Measurements from ENCODE around the gene TASP1.

TASP1 gene

DNA sequence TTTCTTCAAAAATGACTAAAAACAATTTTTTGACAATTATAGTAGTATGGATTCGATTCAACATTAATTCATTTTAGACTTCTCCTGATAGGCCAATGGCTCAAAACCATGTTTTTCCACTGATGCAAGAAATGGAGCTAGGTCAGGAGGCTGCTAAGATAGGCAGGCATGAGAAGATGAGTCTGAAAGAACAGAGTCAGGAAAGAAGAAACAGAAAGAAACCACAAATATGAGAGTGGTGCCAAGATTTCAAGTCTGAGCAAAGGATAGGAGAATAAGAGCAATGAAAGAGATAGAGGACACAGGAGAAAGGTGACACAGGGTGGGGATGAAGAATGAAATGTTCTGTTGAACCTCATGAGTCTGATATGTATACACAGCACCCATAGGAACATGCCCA is 112.2 kb downstream of the TASP1 start:
- no peaks in the 10 kb centered on the region for H3K27me3 ChIP-seq (ENCODE audit: insufficient read depth, low read length, poor library complexity)
- H4K20me1 ChIP-seq (ENCODE audit: insufficient read depth, low read length): peaks cover 3% of the 10 kb centered on the region; the same call in 1 of the 2 replicates
- H3K27ac ChIP-seq (ENCODE audit: low read length): no peak overlapping the region; the same call in 1 of the 2 replicates
- TF ChIP-seq, protein P1, sequence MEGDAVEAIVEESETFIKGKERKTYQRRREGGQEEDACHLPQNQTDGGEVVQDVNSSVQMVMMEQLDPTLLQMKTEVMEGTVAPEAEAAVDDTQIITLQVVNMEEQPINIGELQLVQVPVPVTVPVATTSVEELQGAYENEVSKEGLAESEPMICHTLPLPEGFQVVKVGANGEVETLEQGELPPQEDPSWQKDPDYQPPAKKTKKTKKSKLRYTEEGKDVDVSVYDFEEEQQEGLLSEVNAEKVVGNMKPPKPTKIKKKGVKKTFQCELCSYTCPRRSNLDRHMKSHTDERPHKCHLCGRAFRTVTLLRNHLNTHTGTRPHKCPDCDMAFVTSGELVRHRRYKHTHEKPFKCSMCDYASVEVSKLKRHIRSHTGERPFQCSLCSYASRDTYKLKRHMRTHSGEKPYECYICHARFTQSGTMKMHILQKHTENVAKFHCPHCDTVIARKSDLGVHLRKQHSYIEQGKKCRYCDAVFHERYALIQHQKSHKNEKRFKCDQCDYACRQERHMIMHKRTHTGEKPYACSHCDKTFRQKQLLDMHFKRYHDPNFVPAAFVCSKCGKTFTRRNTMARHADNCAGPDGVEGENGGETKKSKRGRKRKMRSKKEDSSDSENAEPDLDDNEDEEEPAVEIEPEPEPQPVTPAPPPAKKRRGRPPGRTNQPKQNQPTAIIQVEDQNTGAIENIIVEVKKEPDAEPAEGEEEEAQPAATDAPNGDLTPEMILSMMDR (IDR thresholded peaks at IDR 0.05; ENCODE audit: borderline replicate concordance, extremely low read depth, low read length, poor library complexity, severe bottlenecking): no peak
- no peak for TF ChIP-seq EZH2 (IDR thresholded peaks at IDR 0.05; ENCODE audit: borderline replicate concordance, low read depth, low read length, severe bottlenecking)
- no peak overlapping the region for H2AFZ ChIP-seq (ENCODE audit: low read depth, low read length)
- DNase-seq (no peak), ATAC-seq (ENCODE audit: insufficient read depth, low read depth) (peak; percentile 38; the same call in 1 of the 3 replicates)
- no peak overlapping the region for H3K9ac ChIP-seq (ENCODE audit: low read depth, low read length)
- no peak overlapping the region for H3K4me2 ChIP-seq (ENCODE audit: insufficient read depth, low read length)
- peaks cover 91% of the 10 kb centered on the region for H3K79me2 ChIP-seq (ENCODE audit: insufficient read depth, low read length)
- no peak overlapping the region for H3K4me3 ChIP-seq (ENCODE audit: low read depth in 1 of 2, low read length in 2 of 2)
- no peaks in the 10 kb centered on the region for H3K9me3 ChIP-seq (ENCODE audit: insufficient read depth, low read length, severe bottlenecking)
- H3K36me3 ChIP-seq (ENCODE audit: insufficient read depth, low read length): peaks cover 99% of the 10 kb centered on the region
- H3K4me1 ChIP-seq (ENCODE audit: insufficient read depth, low read length): no peaks in the 10 kb centered on the region

DNA sequence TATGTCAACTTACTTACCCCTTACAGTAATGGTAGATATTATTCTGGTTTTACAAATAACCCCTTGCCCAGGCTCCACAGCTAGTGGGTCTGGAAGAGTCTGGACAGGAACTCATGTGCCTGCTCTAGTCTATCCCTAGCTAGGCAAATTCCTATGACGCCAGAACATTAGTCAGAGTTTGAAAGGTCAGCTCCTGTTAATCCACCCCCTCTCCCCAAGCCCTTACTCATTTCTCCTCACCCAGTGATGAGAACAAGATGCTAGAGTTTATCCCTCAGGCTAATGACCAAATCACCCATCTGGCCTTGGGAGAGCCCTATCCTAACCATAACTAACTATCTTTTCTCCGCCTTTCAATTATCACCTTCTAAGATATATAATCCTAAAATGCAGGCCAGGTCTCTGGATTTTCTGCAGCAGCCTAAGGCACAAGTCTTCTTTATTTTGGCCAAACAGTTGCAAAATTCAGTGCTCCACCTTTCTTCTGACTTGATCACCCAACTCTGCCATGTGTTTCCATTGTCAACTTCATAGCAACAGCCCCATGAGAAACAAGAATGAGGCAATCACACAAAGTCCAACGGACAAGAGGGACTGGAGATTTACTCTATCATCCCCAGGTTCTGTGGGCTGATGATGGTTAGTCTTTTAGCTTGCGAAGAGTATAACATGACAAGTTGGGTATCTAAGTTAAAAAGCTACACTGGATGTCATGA is 113.3 kb downstream of the TASP1 start:
- H3K27me3 ChIP-seq (ENCODE audit: insufficient read depth, low read length, poor library complexity): no peaks in the 10 kb centered on the region
- peaks cover 81% of the 10 kb centered on the region for H3K79me2 ChIP-seq (ENCODE audit: insufficient read depth, low read length)
- H3K9ac ChIP-seq (ENCODE audit: low read depth, low read length): no peak overlapping the region
- TF ChIP-seq EZH2 (IDR thresholded peaks at IDR 0.05; ENCODE audit: borderline replicate concordance, low read depth, low read length, severe bottlenecking): no peak
- TF ChIP-seq, protein P1 (IDR thresholded peaks at IDR 0.05; ENCODE audit: borderline replicate concordance, extremely low read depth, low read length, poor library complexity, severe bottlenecking): no peak
- H3K9me3 ChIP-seq (ENCODE audit: insufficient read depth, low read length, severe bottlenecking): no peaks in the 10 kb centered on the region
- DNase-seq (no peak), ATAC-seq (ENCODE audit: insufficient read depth, low read depth) (no peak)
- no peak overlapping the region for H3K4me3 ChIP-seq (ENCODE audit: low read depth in 1 of 2, low read length in 2 of 2)
- peaks cover 87% of the 10 kb centered on the region for H3K36me3 ChIP-seq (ENCODE audit: insufficient read depth, low read length)
- H2AFZ ChIP-seq (ENCODE audit: low read depth, low read length): no peak overlapping the region
- no peak overlapping the region for H3K27ac ChIP-seq (ENCODE audit: low read length)
- H3K4me1 ChIP-seq (ENCODE audit: insufficient read depth, low read length): no peaks in the 10 kb centered on the region
- H3K4me2 ChIP-seq (ENCODE audit: insufficient read depth, low read length): no peak overlapping the region
- peaks cover 3% of the 10 kb centered on the region; the same call in 1 of the 2 replicates for H4K20me1 ChIP-seq (ENCODE audit: insufficient read depth, low read length)

DNA sequence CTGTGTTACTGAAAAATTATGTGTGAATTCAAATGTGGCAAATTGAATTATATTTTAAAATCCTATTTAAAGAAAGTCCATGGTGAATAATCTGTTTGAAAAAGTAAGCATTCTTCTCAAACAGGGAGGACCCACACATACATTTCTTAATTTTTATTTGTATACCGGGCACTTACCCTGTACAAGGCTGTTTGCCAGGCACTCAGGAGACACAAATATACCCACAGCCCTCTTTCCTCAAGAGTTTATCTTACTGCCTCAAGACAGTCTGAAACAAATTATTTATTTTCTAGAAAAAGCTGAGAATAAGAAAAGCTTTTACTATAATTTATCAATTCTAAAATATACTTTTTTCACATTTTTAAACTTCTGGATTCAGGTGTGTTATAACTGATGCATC is 114.4 kb downstream of the TASP1 start:
- H3K9ac ChIP-seq (ENCODE audit: low read depth, low read length): no peak overlapping the region
- H3K4me1 ChIP-seq (ENCODE audit: insufficient read depth, low read length): no peaks in the 10 kb centered on the region
- ATAC-seq (ENCODE audit: insufficient read depth, low read depth) (no peak), DNase-seq (no peak)
- no peak overlapping the region; the same call in 1 of the 2 replicates for H3K27ac ChIP-seq (ENCODE audit: low read length)
- peaks cover 71% of the 10 kb centered on the region for H3K79me2 ChIP-seq (ENCODE audit: insufficient read depth, low read length)
- H4K20me1 ChIP-seq (ENCODE audit: insufficient read depth, low read length): peaks cover 3% of the 10 kb centered on the region; the same call in 1 of the 2 replicates
- TF ChIP-seq EZH2 (IDR thresholded peaks at IDR 0.05; ENCODE audit: borderline replicate concordance, low read depth, low read length, severe bottlenecking): no peak
- TF ChIP-seq, protein P1 (IDR thresholded peaks at IDR 0.05; ENCODE audit: borderline replicate concordance, extremely low read depth, low read length, poor library complexity, severe bottlenecking): no peak
- H3K27me3 ChIP-seq (ENCODE audit: insufficient read depth, low read length, poor library complexity): no peaks in the 10 kb centered on the region
- peaks cover 77% of the 10 kb centered on the region for H3K36me3 ChIP-seq (ENCODE audit: insufficient read depth, low read length)
- no peak overlapping the region for H2AFZ ChIP-seq (ENCODE audit: low read depth, low read length)
- no peak overlapping the region for H3K4me2 ChIP-seq (ENCODE audit: insufficient read depth, low read length)
- H3K9me3 ChIP-seq (ENCODE audit: insufficient read depth, low read length, severe bottlenecking): no peaks in the 10 kb centered on the region
- H3K4me3 ChIP-seq (ENCODE audit: low read depth in 1 of 2, low read length in 2 of 2): no peak overlapping the region

Data from DND-41 (cell line).